Gastrocnemius medialis (tissue), 4 donors: ENCODE results near the gene FCN2. TPM values are rescaled to one million over a fixed set of nuclear protein-coding genes. Genes with fewer than 3 reads are reported as not detected.

ENCODE experiments used
- ATAC-seq, 2 donors: fragments of 150-250 bp; one replicate each; pipeline ENCODE4 v1.9.1; 2016
- DNase-seq, 2 donors: peaks; one replicate each; pipeline ENCODE4 v3.0.0-alpha.2; 2019
- H3K27ac ChIP-seq, 4 donors: fragments of 200-600 bp; sonication (generic); 1 replicate in 1 of 4; 2 replicates in 3 of 4; pipeline ENCODE4 v1.5.1; 2016 to 2018; ENCODE audit warnings: mild to moderate bottlenecking in 2 of 4, moderate library complexity in 1 of 4
- H3K27me3 ChIP-seq, 3 donors: fragments of 200-600 bp; sonication (generic) in 2 of 3; 1 replicate in 1 of 3; 2 replicates in 2 of 3; pipeline versions ENCODE4 v1.5.1 to v1.6.0; 2016 to 2019; ENCODE audit warnings: mild to moderate bottlenecking in 1 of 3, moderate library complexity in 1 of 3
- H3K36me3 ChIP-seq, 2 donors: fragments of 200-600 bp; sonication (generic) in 1 of 2; one replicate each; pipeline ENCODE4 v1.5.1; 2017 to 2018
- H3K4me1 ChIP-seq, 2 donors: fragments of 200-600 bp; sonication (generic) in 1 of 2; one replicate each; pipeline ENCODE4 v1.5.1; 2016 to 2017; ENCODE audit warnings: mild to moderate bottlenecking in 2 of 2
- H3K4me3 ChIP-seq, 4 donors: fragments of 200-600 bp; sonication (generic) in 3 of 4; 1 replicate in 1 of 4; 2 replicates in 3 of 4; pipeline ENCODE4 v1.5.1; 2016 to 2019; ENCODE audit warnings: mild to moderate bottlenecking in 2 of 4
- H3K9me3 ChIP-seq, 3 donors: fragments of 200-600 bp; sonication (generic) in 2 of 3; 1 replicate in 1 of 3; 2 replicates in 2 of 3; pipeline ENCODE4 v1.5.1; 2016 to 2019
- POLR2A ChIP-seq, 2 donors: fragments of 450-650 bp; IDR thresholded peaks; one replicate each; pipeline ENCODE4 v1.6.1; 2017; ENCODE audit warnings: antibody characterized with exemption in 2 of 2, mild to moderate bottlenecking in 2 of 2, moderate library complexity in 2 of 2
- in situ Hi-C, 4 donors: fragments of 200-750 bp; cut with MboI; loops; one replicate each; pipeline versions ENCODE4 v1.15.0 to v1.8.0; 2017; ENCODE audit warnings: low sequenced_read_pairs in 4 of 4
- intact Hi-C: fragments of 100-400 bp; cut with DNase I; formaldehyde crosslinking; loops from one replicate; pipeline ENCODE4 v1.15.1; 2023; ENCODE audit warnings: low total_unique reads
- total RNA-seq, 4 donors: library from RNA; depleted of rRNA; stranded (reverse); fragments of >200 nt; gene quantifications; one replicate each; pipeline versions ENCODE4 v1.1.0 to v1.2.3, GENCODE V29; 2016
- TF ChIP-seq, protein P1 (sequence below), 5 experiments: fragments of 450-650 bp in 3 of 5; fragments of 200-600 bp in 2 of 5; sonication (generic) in 2 of 5; IDR thresholded peaks in 4 of 5; conservative IDR thresholded peaks in 1 of 5; 1 replicate in 4 of 5; 2 replicates in 1 of 5; pipeline ENCODE4 v1.5.1; 2016 to 2019; ENCODE audit warnings: antibody characterized with exemption in 5 of 5, mild to moderate bottlenecking in 3 of 5, moderate library complexity in 3 of 5

FCN2 gene
- total RNA-seq, 4 donors from 2014 or later = not detected

DNA sequence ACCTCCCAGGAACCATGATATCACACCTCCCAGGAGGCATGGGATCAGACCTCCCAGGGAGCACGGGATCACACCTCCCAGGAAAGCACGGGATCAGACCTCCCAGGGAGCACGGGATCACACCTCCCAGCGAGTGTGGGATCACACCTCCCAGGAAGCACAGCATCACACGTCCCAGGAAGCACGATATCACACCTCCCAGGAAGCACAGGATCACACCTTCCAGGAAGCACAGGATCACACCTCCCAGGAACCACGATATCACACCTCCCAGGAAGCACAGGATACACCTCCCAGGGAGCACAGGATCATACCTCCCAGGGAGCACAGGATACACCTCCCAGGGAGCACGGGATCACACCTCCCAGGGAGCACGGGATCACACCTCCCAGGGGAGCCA is 30.0 kb upstream of the FCN2 start:
- TF ChIP-seq, protein P1, sequence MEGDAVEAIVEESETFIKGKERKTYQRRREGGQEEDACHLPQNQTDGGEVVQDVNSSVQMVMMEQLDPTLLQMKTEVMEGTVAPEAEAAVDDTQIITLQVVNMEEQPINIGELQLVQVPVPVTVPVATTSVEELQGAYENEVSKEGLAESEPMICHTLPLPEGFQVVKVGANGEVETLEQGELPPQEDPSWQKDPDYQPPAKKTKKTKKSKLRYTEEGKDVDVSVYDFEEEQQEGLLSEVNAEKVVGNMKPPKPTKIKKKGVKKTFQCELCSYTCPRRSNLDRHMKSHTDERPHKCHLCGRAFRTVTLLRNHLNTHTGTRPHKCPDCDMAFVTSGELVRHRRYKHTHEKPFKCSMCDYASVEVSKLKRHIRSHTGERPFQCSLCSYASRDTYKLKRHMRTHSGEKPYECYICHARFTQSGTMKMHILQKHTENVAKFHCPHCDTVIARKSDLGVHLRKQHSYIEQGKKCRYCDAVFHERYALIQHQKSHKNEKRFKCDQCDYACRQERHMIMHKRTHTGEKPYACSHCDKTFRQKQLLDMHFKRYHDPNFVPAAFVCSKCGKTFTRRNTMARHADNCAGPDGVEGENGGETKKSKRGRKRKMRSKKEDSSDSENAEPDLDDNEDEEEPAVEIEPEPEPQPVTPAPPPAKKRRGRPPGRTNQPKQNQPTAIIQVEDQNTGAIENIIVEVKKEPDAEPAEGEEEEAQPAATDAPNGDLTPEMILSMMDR (IDR thresholded peaks at IDR 0.05 in 4 of 5, conservative IDR thresholded peaks at IDR 0.05 in 1 of 5) = no peak
- TF ChIP-seq POLR2A (IDR thresholded peaks at IDR 0.05) = no peak
- in situ Hi-C loops (no loop called here), intact Hi-C loops (no loop called here)
- DNase-seq (no peak), ATAC-seq (no peak)
- Histone ChIP-seq H3K9me3 (no peaks in the 10 kb centered on the region), H3K4me1 (no peaks in the 10 kb centered on the region), H3K27me3 (no peaks in the 10 kb centered on the region), H3K27ac (no peak overlapping the region), H3K36me3 (no peaks in the 10 kb centered on the region), H3K4me3 (no peak overlapping the region)

DNA sequence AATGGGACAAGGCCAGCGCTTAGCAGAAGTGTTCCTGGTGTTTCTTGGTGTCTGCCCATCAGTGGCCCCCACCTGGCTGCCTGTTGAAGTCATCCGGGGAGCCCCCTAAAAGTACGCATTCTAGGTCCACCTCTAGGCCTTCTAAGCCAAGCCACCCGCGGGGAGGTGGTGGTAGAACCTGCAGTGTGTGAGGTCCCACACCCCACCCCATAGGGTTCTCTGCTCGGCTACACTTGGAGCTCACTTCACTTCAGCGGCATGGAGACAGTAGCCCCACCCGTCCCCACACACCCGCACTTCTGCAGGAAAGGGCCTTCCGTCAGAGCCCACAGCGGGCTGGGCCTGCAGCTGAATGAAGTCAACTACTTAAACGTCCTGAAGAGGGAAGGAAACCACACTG is 29.6 kb upstream of the FCN2 start:
- Histone ChIP-seq H3K27me3 (no peaks in the 10 kb centered on the region), H3K36me3 (no peaks in the 10 kb centered on the region), H3K27ac (no peak overlapping the region), H3K4me3 (no peak overlapping the region), H3K9me3 (no peaks in the 10 kb centered on the region), H3K4me1 (no peaks in the 10 kb centered on the region)
- no peak for DNase-seq
- TF ChIP-seq, protein P1 (IDR thresholded peaks at IDR 0.05 in 4 of 5, conservative IDR thresholded peaks at IDR 0.05 in 1 of 5) = no peak
- TF ChIP-seq POLR2A (IDR thresholded peaks at IDR 0.05) = no peak
- intact Hi-C loops (no loop called here), in situ Hi-C loops (no loop called here)
- ATAC-seq = no peak

DNA sequence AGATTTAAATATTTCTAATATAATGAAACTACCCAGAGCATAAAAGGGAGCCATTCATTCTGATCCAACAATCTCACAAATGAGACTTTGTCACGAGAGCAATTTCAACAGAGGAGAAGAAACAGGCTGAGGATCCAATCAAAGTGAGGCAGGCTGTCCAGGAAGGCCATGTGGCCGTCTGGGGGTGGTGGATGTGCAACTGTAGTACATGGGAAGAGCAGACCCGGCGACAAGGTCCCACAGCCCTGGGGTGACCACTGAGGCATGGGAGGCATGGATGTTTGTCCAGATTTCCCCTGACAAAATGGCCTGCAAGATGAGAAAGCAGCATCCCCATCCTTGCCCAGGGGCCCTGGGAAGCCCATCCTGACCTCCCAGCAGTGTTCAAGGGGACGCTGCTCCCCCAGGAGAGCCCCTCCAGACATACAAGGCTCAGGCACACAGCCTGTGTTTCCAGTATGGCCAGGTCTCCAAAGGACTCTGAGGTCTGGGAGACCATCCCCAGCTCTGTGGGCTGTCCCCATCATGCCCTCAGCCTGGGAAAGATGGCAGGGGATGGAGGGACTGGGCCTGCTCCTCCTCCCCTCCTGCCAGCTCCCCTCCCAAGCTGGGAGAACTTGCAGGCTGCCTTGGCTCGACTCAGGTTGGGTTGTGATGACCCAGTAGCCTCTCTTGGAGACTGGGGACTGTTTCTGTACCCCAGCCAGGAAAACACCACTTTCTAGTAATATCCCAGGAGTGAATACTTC is 27.5 kb upstream of the FCN2 start:
- DNase-seq = no peak
- Histone ChIP-seq H3K36me3 (no peaks in the 10 kb centered on the region), H3K4me1 (no peaks in the 10 kb centered on the region), H3K27ac (no peak overlapping the region), H3K4me3 (no peak overlapping the region), H3K27me3 (peaks cover 0 to 8% (median 0%) of the 10 kb centered on the region in 3 donors), H3K9me3 (no peaks in the 10 kb centered on the region)
- intact Hi-C loops (no loop called here), in situ Hi-C loops (no loop called here)
- TF ChIP-seq, protein P1 (IDR thresholded peaks at IDR 0.05 in 4 of 5, conservative IDR thresholded peaks at IDR 0.05 in 1 of 5) = no peak
- no peak for TF ChIP-seq POLR2A (IDR thresholded peaks at IDR 0.05)
- no peak for ATAC-seq

DNA sequence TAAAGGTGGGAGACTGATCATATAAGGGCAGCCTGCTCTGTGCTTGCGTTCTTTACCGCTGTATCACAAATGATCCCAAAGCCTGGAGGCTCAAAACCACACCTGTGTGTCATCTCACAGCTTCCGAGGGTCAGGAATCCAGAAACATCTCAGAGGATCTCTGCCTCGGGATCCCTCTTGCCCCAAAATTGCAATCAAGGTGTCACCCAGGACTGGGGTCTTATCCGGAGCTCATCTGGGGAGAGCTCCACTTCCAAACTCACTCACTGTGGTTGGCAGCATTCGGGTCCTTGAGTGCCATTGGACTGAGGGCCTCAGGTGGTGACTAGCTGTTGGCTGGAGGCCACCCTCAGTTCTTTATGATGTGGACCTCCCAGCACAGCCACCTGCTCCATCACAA is 26.7 kb upstream of the FCN2 start:
- no peaks in the 10 kb centered on the region for H3K4me1 ChIP-seq
- peaks cover 0 to 8% (median 0%) of the 10 kb centered on the region in 3 donors for H3K27me3 ChIP-seq
- H3K27ac ChIP-seq = no peak overlapping the region
- TF ChIP-seq POLR2A (IDR thresholded peaks at IDR 0.05) = no peak
- TF ChIP-seq, protein P1 (IDR thresholded peaks at IDR 0.05 in 4 of 5, conservative IDR thresholded peaks at IDR 0.05 in 1 of 5) = no peak
- H3K36me3 ChIP-seq = no peaks in the 10 kb centered on the region
- H3K9me3 ChIP-seq = no peaks in the 10 kb centered on the region
- no peak for DNase-seq
- H3K4me3 ChIP-seq = no peak overlapping the region
- no peak for ATAC-seq
- intact Hi-C loops (no loop called here), in situ Hi-C loops (no loop called here)
